ENCODE data around the gene PCDHB4. TPM values are rescaled to one million over a fixed set of nuclear protein-coding genes. Genes with fewer than 3 reads are reported as not detected.
"Not testable (repeated sequence)": the region's sequence is repeated elsewhere in the genome, so short reads cannot be mapped to it uniquely, and the experiment has no call there.

The PCDHB4 gene
- total RNA-seq, 1 donor from 2014 or later = 1.6 TPM

- Histone ChIP-seq H3K9me3 (ENCODE audit: control insufficient read depth in 3 of 3, low read length in 3 of 3) (peaks cover 0 to 13% (median 6%) of the 10 kb centered on the region in 3 donors), H3K27me3 (ENCODE audit: control insufficient read depth in 3 of 3, insufficient read depth in 3 of 3, low read length in 3 of 3) (peaks cover 2 to 10% (median 5%) of the 10 kb centered on the region in 3 donors), H3K9ac (ENCODE audit: low read depth in 1 of 3, low read length in 3 of 3) (no peak within 1 kb of the TSS), H3K4me3 (ENCODE audit: low read length in 3 of 3) (peak within 1 kb of the TSS in 2 of 3 donors; percentile 4 to 45), H3K27ac (ENCODE audit: low read depth, low read length) (no peak within 1 kb of the TSS), H3K4me1 (ENCODE audit: control insufficient read depth in 3 of 3, insufficient read depth in 3 of 3, low read length in 3 of 3) (no peaks in the 10 kb centered on the region), H3K36me3 (ENCODE audit: control insufficient read depth in 3 of 3, insufficient read depth in 3 of 3, low read length in 3 of 3) (no peaks in the 10 kb centered on the region)
Measured at GRCh38 chr5:141172381-141173204, 51.0 kb downstream of the PCDHB4 start, which contains the start of gene PCDHB7. Gene PCDHB7 (plus strand): TSS chr5:141172644. CDS start chr5:141172836, 192 bp downstream.

GRCh38 chr5:141174291-141175104 lies 52.9 kb downstream of the PCDHB4 start:
- peaks cover 5 to 16% (median 10%) of the 10 kb centered on the region in 3 donors for H3K27me3 ChIP-seq (ENCODE audit: control insufficient read depth in 3 of 3, insufficient read depth in 3 of 3, low read length in 3 of 3)
- H3K4me1 ChIP-seq (ENCODE audit: control insufficient read depth in 3 of 3, insufficient read depth in 3 of 3, low read length in 3 of 3); H3K27ac ChIP-seq (ENCODE audit: low read depth, low read length); H3K4me3 ChIP-seq (ENCODE audit: low read length in 3 of 3); H3K9ac ChIP-seq (ENCODE audit: low read depth in 1 of 3, low read length in 3 of 3); H3K36me3 ChIP-seq (ENCODE audit: control insufficient read depth in 3 of 3, insufficient read depth in 3 of 3, low read length in 3 of 3): not testable (repeated sequence)
- H3K9me3 ChIP-seq (ENCODE audit: control insufficient read depth in 3 of 3, low read length in 3 of 3) = peaks cover 6 to 21% (median 8%) of the 10 kb centered on the region in 3 donors

Other genes with a start within 250 kb of the PCDHB4 start
- not detected for gene PCDHA12, start 246.5 kb upstream of the PCDHB4 start, total RNA-seq
- gene PCDHA13, start 239.7 kb upstream of the PCDHB4 start, total RNA-seq = under 0.01 TPM
- 0.52 TPM for gene PCDHAC1, start 195.5 kb upstream of the PCDHB4 start, total RNA-seq
- gene PCDHAC2, start 155.3 kb upstream of the PCDHB4 start, total RNA-seq = 2.1 TPM
- not detected for gene PCDHB1, start 70.4 kb upstream of the PCDHB4 start, total RNA-seq
- 2.6 TPM for gene PCDHB2, start 27.2 kb upstream of the PCDHB4 start, total RNA-seq
- 1.6 TPM for gene PCDHB3, start 21.3 kb upstream of the PCDHB4 start, total RNA-seq
- gene PCDHB5, start 13.4 kb downstream of the PCDHB4 start, total RNA-seq = 3.1 TPM
- gene PCDHB6, start 28.2 kb downstream of the PCDHB4 start, total RNA-seq = 0.52 TPM
- gene PCDHB7, start 50.8 kb downstream of the PCDHB4 start, total RNA-seq = 2.1 TPM
- gene PCDHB8, start 56.0 kb downstream of the PCDHB4 start, total RNA-seq = 1.6 TPM
- gene PCDHB16, start 60.6 kb downstream of the PCDHB4 start, total RNA-seq = 1.6 TPM
- gene PCDHB9, start 65.3 kb downstream of the PCDHB4 start, total RNA-seq = 1.0 TPM
- gene PCDHB10, start 70.5 kb downstream of the PCDHB4 start, total RNA-seq = 2.6 TPM
- 4.2 TPM for gene PCDHB11, start 77.8 kb downstream of the PCDHB4 start, total RNA-seq
- 1.6 TPM for gene PCDHB12, start 86.9 kb downstream of the PCDHB4 start, total RNA-seq
- 1.6 TPM for gene PCDHB13, start 92.1 kb downstream of the PCDHB4 start, total RNA-seq
- 4.2 TPM for gene PCDHB14, start 101.5 kb downstream of the PCDHB4 start, total RNA-seq
- gene PCDHB15, start 123.6 kb downstream of the PCDHB4 start, total RNA-seq = 4.2 TPM
- gene SLC25A2, start 182.2 kb downstream of the PCDHB4 start, total RNA-seq = 0.52 TPM
- 72.0 TPM for gene TAF7, start 199.0 kb downstream of the PCDHB4 start, total RNA-seq
- gene PCDHGA1, start 208.7 kb downstream of the PCDHB4 start, total RNA-seq = 0.52 TPM
- 1.6 TPM for gene PCDHGA2, start 216.9 kb downstream of the PCDHB4 start, total RNA-seq
- 2.1 TPM for gene PCDHGA3, start 222.0 kb downstream of the PCDHB4 start, total RNA-seq
- gene PCDHGB1, start 228.3 kb downstream of the PCDHB4 start, total RNA-seq = 1.6 TPM
- 1.0 TPM for gene PCDHGA4, start 233.2 kb downstream of the PCDHB4 start, total RNA-seq
- 2.1 TPM for gene PCDHGB2, start 238.2 kb downstream of the PCDHB4 start, total RNA-seq
- 2.1 TPM for gene PCDHGA5, start 242.3 kb downstream of the PCDHB4 start, total RNA-seq
- gene PCDHGB3, start 248.4 kb downstream of the PCDHB4 start, total RNA-seq = 3.1 TPM